H9 (cell line): Measurements from ENCODE around the gene STK38L. TPM values are rescaled to one million over a fixed set of nuclear protein-coding genes. Genes with fewer than 3 reads are reported as not detected.

ENCODE experiments used
- DNase-seq: peaks from one replicate; pipeline ENCODE4 v3.0.0-alpha.2; 2017
- H2AFZ ChIP-seq: one replicate; pipeline ENCODE4 v1.6.1; 2013; ENCODE audit warnings: mild to moderate bottlenecking, low read length, control low read depth, moderate library complexity
- H2AK5ac ChIP-seq: 2 replicates; pipeline ENCODE4 v1.6.1; 2013; ENCODE audit warnings: low read length, control low read depth, mixed read lengths; ENCODE audit not compliant: insufficient read length
- H2BK120ac ChIP-seq: one replicate; pipeline ENCODE4 v1.6.1; 2013; ENCODE audit warnings: low read depth, mild to moderate bottlenecking, low read length, control low read depth, inconsistent platforms; ENCODE audit not compliant: poor library complexity, severe bottlenecking
- H2BK12ac ChIP-seq: 2 replicates; pipeline ENCODE4 v1.6.1; 2013; ENCODE audit warnings: low read length, control low read depth, mixed read lengths, low read depth; ENCODE audit not compliant: insufficient read length
- H2BK15ac ChIP-seq: 2 replicates; pipeline ENCODE4 v1.6.1; 2013; ENCODE audit warnings: low read depth, low read length, control low read depth
- H2BK20ac ChIP-seq: one replicate; pipeline ENCODE4 v1.6.1; 2013; ENCODE audit warnings: low read depth, mild to moderate bottlenecking, low read length, control low read depth, inconsistent platforms; ENCODE audit not compliant: poor library complexity, severe bottlenecking
- H2BK5ac ChIP-seq: 2 replicates; pipeline ENCODE4 v1.6.1; 2013; ENCODE audit warnings: low read length, control low read depth, mixed read lengths; ENCODE audit not compliant: insufficient read length
- H3K14ac ChIP-seq: 2 replicates; pipeline ENCODE4 v1.6.1; 2013; ENCODE audit warnings: low read length, control low read depth; ENCODE audit not compliant: insufficient read depth
- H3K18ac ChIP-seq: 2 replicates; pipeline ENCODE4 v1.6.1; 2013; ENCODE audit warnings: low read depth, mild to moderate bottlenecking, mixed read lengths, low read length, control low read depth; ENCODE audit not compliant: insufficient read length
- H3K23ac ChIP-seq: 2 replicates; pipeline ENCODE4 v1.6.1; 2013; ENCODE audit warnings: low read length, control low read depth, mixed read lengths, low read depth; ENCODE audit not compliant: insufficient read length
- H3K23me2 ChIP-seq: 2 replicates; pipeline ENCODE4 v1.6.1; 2013; ENCODE audit warnings: low read depth, mild to moderate bottlenecking, mixed read lengths, low read length, control low read depth; ENCODE audit not compliant: insufficient read length, poor library complexity, severe bottlenecking
- H3K27ac ChIP-seq: 2 replicates; pipeline ENCODE4 v1.5.1; 2013; ENCODE audit warnings: low read length, control low read depth, mixed read lengths, low read depth; ENCODE audit not compliant: insufficient read length
- H3K27me3 ChIP-seq: 2 replicates; pipeline ENCODE4 v1.6.1; 2013; ENCODE audit warnings: low read length, control low read depth, inconsistent platforms; ENCODE audit not compliant: insufficient read depth
- H3K4ac ChIP-seq: 2 replicates; pipeline ENCODE4 v1.6.1; 2013; ENCODE audit warnings: low read depth, mild to moderate bottlenecking, control low read depth, inconsistent platforms, low read length, moderate library complexity
- H3K4me1 ChIP-seq: 2 replicates; pipeline ENCODE4 v1.6.1; 2013; ENCODE audit warnings: low read length, control low read depth, inconsistent platforms; ENCODE audit not compliant: insufficient read depth
- H3K4me2 ChIP-seq: 2 replicates; pipeline ENCODE4 v1.6.1; 2013; ENCODE audit warnings: low read length, control low read depth, mixed read lengths; ENCODE audit not compliant: insufficient read length, insufficient read depth
- H3K56ac ChIP-seq: 2 replicates; pipeline ENCODE4 v1.6.1; 2013; ENCODE audit warnings: low read depth, mild to moderate bottlenecking, mixed read lengths, low read length, control low read depth; ENCODE audit not compliant: insufficient read length
- H3K79me1 ChIP-seq: 2 replicates; pipeline ENCODE4 v1.6.1; 2013; ENCODE audit warnings: low read depth, mild to moderate bottlenecking, moderate library complexity, low read length, control low read depth, inconsistent platforms; ENCODE audit not compliant: insufficient read depth, poor library complexity, severe bottlenecking
- H3K79me2 ChIP-seq: 2 replicates; pipeline ENCODE4 v1.6.1; 2013; ENCODE audit warnings: low read length, control low read depth, inconsistent platforms; ENCODE audit not compliant: insufficient read depth
- H3K9ac ChIP-seq: 2 replicates; pipeline ENCODE4 v1.6.1; 2013; ENCODE audit warnings: low read length, control low read depth, mixed read lengths; ENCODE audit not compliant: insufficient read length; ENCODE audit errors: extremely low read depth
- H3K9me3 ChIP-seq: one replicate; pipeline ENCODE4 v1.6.1; 2013; ENCODE audit warnings: low read depth, low read length, inconsistent platforms; ENCODE audit not compliant: control insufficient read depth
- H3T11ph ChIP-seq: one replicate; pipeline ENCODE4 v1.6.1; 2013; ENCODE audit warnings: mild to moderate bottlenecking, low read length, control low read depth, inconsistent platforms
- H4K20me1 ChIP-seq: one replicate; pipeline ENCODE4 v1.6.1; 2013; ENCODE audit not compliant: control insufficient read depth, insufficient read length, insufficient read depth
- H4K5ac ChIP-seq: 2 replicates; pipeline ENCODE4 v1.6.1; 2013; ENCODE audit warnings: low read depth, mild to moderate bottlenecking, mixed read lengths, low read length, control low read depth; ENCODE audit not compliant: insufficient read length
- H4K8ac ChIP-seq: replicated peaks from 2 replicates; pipeline ENCODE4 v1.6.1; 2013; ENCODE audit warnings: low read length, control low read depth, mixed read lengths, low read depth; ENCODE audit not compliant: insufficient read length
- H4K91ac ChIP-seq: 2 replicates; pipeline ENCODE4 v1.6.1; 2013; ENCODE audit warnings: low read depth, mild to moderate bottlenecking, moderate library complexity, mixed read lengths, low read length, control low read depth; ENCODE audit not compliant: insufficient read length
- H3K27ac Mint-ChIP-seq, 3 experiments: 2 replicates in 2 of 3; 3 replicates in 1 of 3; pipeline ENCODE4 v1.8.0; 2020 to 2021; ENCODE audit warnings: mixed read lengths in 3 of 3, mild to moderate bottlenecking in 1 of 3, moderate library complexity in 1 of 3
- H3K27me3 Mint-ChIP-seq: 2 replicates; pipeline ENCODE4 v1.8.0; 2021; ENCODE audit warnings: low read depth, mild to moderate bottlenecking, moderate library complexity, mixed read lengths
- H3K36me3 Mint-ChIP-seq, 3 experiments: 2 replicates in 2 of 3; 3 replicates in 1 of 3; pipeline ENCODE4 v1.8.0; 2020 to 2021; ENCODE audit warnings: low read depth in 3 of 3, mixed read lengths in 3 of 3; ENCODE audit not compliant: insufficient read depth in 1 of 3
- H3K4me1 Mint-ChIP-seq, 2 experiments: 2 replicates each; pipeline ENCODE4 v1.8.0; 2020; ENCODE audit warnings: mixed read lengths in 2 of 2
- H3K4me3 Mint-ChIP-seq, 2 experiments: 2 replicates in 1 of 2; 3 replicates in 1 of 2; pipeline ENCODE4 v1.8.0; 2020 to 2021; ENCODE audit warnings: mild to moderate bottlenecking in 2 of 2, mixed read lengths in 2 of 2, moderate library complexity in 1 of 2
- H3K9me3 Mint-ChIP-seq, 2 experiments: 2 replicates in 1 of 2; 3 replicates in 1 of 2; pipeline ENCODE4 v1.8.0; 2020; ENCODE audit warnings: mild to moderate bottlenecking in 2 of 2, mixed read lengths in 2 of 2, moderate library complexity in 1 of 2
- CTCF ChIP-seq: fragments of 200-600 bp; sonication (generic); conservative IDR thresholded peaks from 3 replicates; pipeline ENCODE4 v1.8.0; 2021; ENCODE audit warnings: antibody characterized with exemption, mild to moderate bottlenecking
- WGBS: extraction: QIAGEN DNeasy Blood & Tissue Kit; methylation state at CpG from one replicate; pipeline ENCODE4 v1.1.7; 2013; ENCODE audit warnings: missing lambda C conversion rate, low lambda C conversion rate, mixed read lengths; ENCODE audit not compliant: insufficient read length; ENCODE audit errors: extremely low coverage; 5-methylcytosine and 5-hydroxymethylcytosine counted together
- total RNA-seq: library from RNA; stranded (reverse); gene quantifications from 2 replicates; pipeline ENCODE4 v1.2.1, GENCODE V29; 2021

STK38L gene
- total RNA-seq, 1 experiment from 2014 or later = 44.9 TPM

GRCh38 chr12:27257104-27257843 is 13.2 kb downstream of the STK38L start:
- H3K4me1 Mint-ChIP-seq = peaks cover 10 to 13% of the 10 kb centered on the region in 2 experiments
- H4K8ac ChIP-seq = no peak overlapping the region
- no CpG with 5 or more reads among the region's 2 CpGs for WGBS
- no peaks in the 10 kb centered on the region for H3K9me3 ChIP-seq
- no peak overlapping the region for H4K5ac ChIP-seq
- no peaks in the 10 kb centered on the region for H3K4me1 ChIP-seq
- no peak overlapping the region for H2BK15ac ChIP-seq
- H3K27me3 Mint-ChIP-seq = no peaks in the 10 kb centered on the region
- H3K4me2 ChIP-seq = no peak overlapping the region
- no peak overlapping the region for H3K9ac ChIP-seq
- no peak overlapping the region for H3K56ac ChIP-seq
- H3T11ph ChIP-seq = no peak overlapping the region
- H2AK5ac ChIP-seq = no peak overlapping the region
- peaks cover 5% of the 10 kb centered on the region; the same call in 1 of the 2 replicates for H3K79me2 ChIP-seq
- H3K9me3 Mint-ChIP-seq = no peaks in the 10 kb centered on the region
- no peak for DNase-seq
- no peak overlapping the region for H2AFZ ChIP-seq
- H4K91ac ChIP-seq = no peak overlapping the region
- no peaks in the 10 kb centered on the region for H4K20me1 ChIP-seq
- H2BK12ac ChIP-seq = no peak overlapping the region
- no peaks in the 10 kb centered on the region for H3K27me3 ChIP-seq
- H3K23me2 ChIP-seq = no peaks in the 10 kb centered on the region
- H2BK120ac ChIP-seq = no peak overlapping the region
- no peak overlapping the region for H3K27ac Mint-ChIP-seq
- H3K18ac ChIP-seq = no peak overlapping the region
- no peak for TF ChIP-seq CTCF
- no peak overlapping the region for H3K23ac ChIP-seq
- H3K27ac ChIP-seq = no peak overlapping the region
- H3K4me3 Mint-ChIP-seq = no peak overlapping the region
- H3K14ac ChIP-seq = no peak overlapping the region
- no peaks in the 10 kb centered on the region for H3K36me3 Mint-ChIP-seq
- no peak overlapping the region for H3K4ac ChIP-seq
- H2BK5ac ChIP-seq = no peak overlapping the region
- peaks cover 3% of the 10 kb centered on the region for H3K79me1 ChIP-seq
- H2BK20ac ChIP-seq = no peak overlapping the region
